DOHH2 (cell line): ENCODE data around the gene TNK1.

Source experiments
- EZH2phosphoT487 ChIP-seq: fragments of 200-600 bp; sonication (generic); IDR thresholded peaks from 2 replicates; pipeline ENCODE4 v1.6.1; 2017; ENCODE audit warnings: borderline replicate concordance, mild to moderate bottlenecking, antibody characterized with exemption, low read length, moderate library complexity, mixed read lengths
- TF ChIP-seq, protein P1 (sequence below): fragments of 200-600 bp; sonication (generic); IDR thresholded peaks from one replicate; pipeline ENCODE4 v1.5.1; 2014; ENCODE audit warnings: antibody characterized with exemption, mild to moderate bottlenecking, low read depth, low read length; ENCODE audit not compliant: poor library complexity, severe bottlenecking

- TF ChIP-seq, protein P1, sequence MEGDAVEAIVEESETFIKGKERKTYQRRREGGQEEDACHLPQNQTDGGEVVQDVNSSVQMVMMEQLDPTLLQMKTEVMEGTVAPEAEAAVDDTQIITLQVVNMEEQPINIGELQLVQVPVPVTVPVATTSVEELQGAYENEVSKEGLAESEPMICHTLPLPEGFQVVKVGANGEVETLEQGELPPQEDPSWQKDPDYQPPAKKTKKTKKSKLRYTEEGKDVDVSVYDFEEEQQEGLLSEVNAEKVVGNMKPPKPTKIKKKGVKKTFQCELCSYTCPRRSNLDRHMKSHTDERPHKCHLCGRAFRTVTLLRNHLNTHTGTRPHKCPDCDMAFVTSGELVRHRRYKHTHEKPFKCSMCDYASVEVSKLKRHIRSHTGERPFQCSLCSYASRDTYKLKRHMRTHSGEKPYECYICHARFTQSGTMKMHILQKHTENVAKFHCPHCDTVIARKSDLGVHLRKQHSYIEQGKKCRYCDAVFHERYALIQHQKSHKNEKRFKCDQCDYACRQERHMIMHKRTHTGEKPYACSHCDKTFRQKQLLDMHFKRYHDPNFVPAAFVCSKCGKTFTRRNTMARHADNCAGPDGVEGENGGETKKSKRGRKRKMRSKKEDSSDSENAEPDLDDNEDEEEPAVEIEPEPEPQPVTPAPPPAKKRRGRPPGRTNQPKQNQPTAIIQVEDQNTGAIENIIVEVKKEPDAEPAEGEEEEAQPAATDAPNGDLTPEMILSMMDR: no peak
- no peak for TF ChIP-seq EZH2phosphoT487
These were observed 45.4 kb downstream of the TNK1 start for GRCh38 chr17:7426203-7426863.
